Smooth muscle cell (in vitro differentiated cells): Measurements from ENCODE around the gene SLIT1. TPM values are rescaled to one million over a fixed set of nuclear protein-coding genes. Genes with fewer than 3 reads are reported as not detected.

Experiments
- DNase-seq: peaks from one replicate; lab custom pipeline; 2025; ENCODE audit not compliant: unreplicated experiment; lab: John Stamatoyannopoulos, UW
- H2AFZ ChIP-seq: fragments of 200-600 bp; sonication (generic); 2 replicates; pipeline ENCODE4 v1.6.0; 2016; ENCODE audit warnings: antibody characterized with exemption, low read depth, mild to moderate bottlenecking
- H3F3A ChIP-seq: fragments of 200-600 bp; sonication (generic); 2 replicates; pipeline ENCODE4 v1.6.0; 2017; ENCODE audit warnings: antibody characterized with exemption, low read depth
- H3K27ac ChIP-seq: fragments of 200-600 bp; sonication (generic); 2 replicates; pipeline ENCODE4 v1.5.1; 2016; ENCODE audit warnings: low read depth, mild to moderate bottlenecking
- H3K27me3 ChIP-seq: fragments of 200-600 bp; sonication (generic); 2 replicates; pipeline ENCODE4 v1.6.1; 2016; ENCODE audit warnings: low read depth, mild to moderate bottlenecking
- H3K36me3 ChIP-seq: fragments of 200-600 bp; sonication (generic); 2 replicates; pipeline ENCODE4 v1.5.1; 2016; ENCODE audit warnings: low read depth
- H3K4me1 ChIP-seq: fragments of 200-600 bp; sonication (generic); 2 replicates; pipeline ENCODE4 v1.5.1; 2016; ENCODE audit warnings: low read depth
- H3K4me2 ChIP-seq: fragments of 200-600 bp; sonication (generic); 2 replicates; pipeline ENCODE4 v1.6.0; 2016; ENCODE audit warnings: mild to moderate bottlenecking
- H3K4me3 ChIP-seq: fragments of 200-600 bp; sonication (generic); 2 replicates; pipeline ENCODE4 v1.5.1; 2016; ENCODE audit warnings: mild to moderate bottlenecking
- H3K79me2 ChIP-seq: fragments of 200-600 bp; sonication (generic); 2 replicates; pipeline ENCODE4 v1.6.0; 2016; ENCODE audit warnings: low read depth, mild to moderate bottlenecking
- H3K9ac ChIP-seq: fragments of 200-600 bp; sonication (generic); 2 replicates; pipeline ENCODE4 v1.6.0; 2016; ENCODE audit warnings: low read depth
- H3K9me3 ChIP-seq: fragments of 200-600 bp; sonication (generic); replicated peaks from 2 replicates; pipeline ENCODE4 v1.5.1; 2016; ENCODE audit warnings: low read depth
- H4K20me1 ChIP-seq: fragments of 200-600 bp; sonication (generic); 2 replicates; pipeline ENCODE4 v1.6.0; 2016; ENCODE audit warnings: low read depth
- CTCF ChIP-seq: fragments of 200-600 bp; sonication (generic); IDR thresholded peaks from 2 replicates; pipeline ENCODE4 v1.5.1; 2017; ENCODE audit warnings: borderline replicate concordance, mild to moderate bottlenecking, antibody characterized with exemption; ENCODE audit not compliant: insufficient read depth, poor library complexity, severe bottlenecking
- WGBS: methylation state at CpG from one replicate; pipeline ENCODE4 v1.1.7; 2016; ENCODE audit warnings: low lambda C conversion rate; 5-methylcytosine and 5-hydroxymethylcytosine counted together
- polyA plus RNA-seq: library from polyadenylated mRNA; unstranded; fragments of >200 nt; fragmentation: Nextera tagmentation; extraction: Ambion mirVana; gene quantifications from 2 replicates; pipeline ENCODE4 v1.2.1, GENCODE V29; 2016
- total RNA-seq: library from RNA; depleted of rRNA; stranded (reverse); fragments of >200 nt; gene quantifications from 2 replicates; pipeline ENCODE4 v1.2.3, GENCODE V29; 2014

SLIT1 gene
- total and polyA plus RNA-seq, 2 experiments from 2014 or later, result 0.15 TPM; not detected in 1

- H3K4me1 ChIP-seq, result no peaks in the 10 kb centered on the region
- H2AFZ ChIP-seq, result no peak overlapping the region
- no peak overlapping the region for H3K9ac ChIP-seq
- H3K4me2 ChIP-seq, result no peak overlapping the region
- no peaks in the 10 kb centered on the region for H3F3A ChIP-seq
- no peaks in the 10 kb centered on the region for H4K20me1 ChIP-seq
- 93% methylated on average over 16 of the region's 16 CpGs for WGBS
- no peak for DNase-seq
- H3K27me3 ChIP-seq, result no peaks in the 10 kb centered on the region
- no peaks in the 10 kb centered on the region for H3K79me2 ChIP-seq
- no peaks in the 10 kb centered on the region for H3K36me3 ChIP-seq
- no peak overlapping the region for H3K4me3 ChIP-seq
- no peaks in the 10 kb centered on the region for H3K9me3 ChIP-seq
- H3K27ac ChIP-seq, result no peak overlapping the region
- no peak for TF ChIP-seq CTCF
Measured at GRCh38 chr10:97039538-97040247, 146.1 kb downstream of the SLIT1 start.

GRCh38 chr10:97038688-97039087, 147.1 kb downstream of the SLIT1 start:
- no peak overlapping the region for H2AFZ ChIP-seq
- H3F3A ChIP-seq, result no peaks in the 10 kb centered on the region
- DNase-seq, result no peak
- H3K4me1 ChIP-seq, result no peaks in the 10 kb centered on the region
- H3K79me2 ChIP-seq, result no peaks in the 10 kb centered on the region
- H3K9me3 ChIP-seq, result no peaks in the 10 kb centered on the region
- H3K4me3 ChIP-seq, result no peak overlapping the region
- H3K4me2 ChIP-seq, result no peak overlapping the region
- H3K27ac ChIP-seq, result no peak overlapping the region
- no peak for TF ChIP-seq CTCF
- H4K20me1 ChIP-seq, result no peaks in the 10 kb centered on the region
- H3K9ac ChIP-seq, result no peak overlapping the region
- WGBS, result 91% methylated on average over 7 of the region's 7 CpGs
- no peaks in the 10 kb centered on the region for H3K36me3 ChIP-seq
- H3K27me3 ChIP-seq, result no peaks in the 10 kb centered on the region

- WGBS, result 38% methylated on average over 30 of the region's 30 CpGs
- TF ChIP-seq CTCF, result peak; percentile 81
- peak overlapping the region; percentile 30 for H3K4me2 ChIP-seq
Measured at GRCh38 chr10:97037365-97038361, 148.1 kb downstream of the SLIT1 start.

More at GRCh38 chr10:97037365-97038361, 148.1 kb downstream of the SLIT1 start:
- no peaks in the 10 kb centered on the region for H3K79me2 ChIP-seq
- H3K27ac ChIP-seq, result no peak overlapping the region
- peak; percentile 30 for DNase-seq
- no peaks in the 10 kb centered on the region for H3K4me1 ChIP-seq
- no peak overlapping the region for H3K4me3 ChIP-seq
- no peaks in the 10 kb centered on the region for H3K27me3 ChIP-seq
- H3K9ac ChIP-seq, result no peak overlapping the region
- no peaks in the 10 kb centered on the region for H3K36me3 ChIP-seq
- H3F3A ChIP-seq, result no peaks in the 10 kb centered on the region
- no peak overlapping the region for H2AFZ ChIP-seq
- no peaks in the 10 kb centered on the region for H3K9me3 ChIP-seq
- no peaks in the 10 kb centered on the region for H4K20me1 ChIP-seq
